GM21717 (cell line): ENCODE results near the gene FAM32A.

Source experiments
- ATAC-seq: cut with Tn5 transposase; IDR thresholded peaks from one replicate; pipeline ENCODE4 v1.9.1; 2021; ENCODE audit warnings: mild to moderate bottlenecking, moderate library complexity; ENCODE audit not compliant: unreplicated experiment

FAM32A gene

DNA sequence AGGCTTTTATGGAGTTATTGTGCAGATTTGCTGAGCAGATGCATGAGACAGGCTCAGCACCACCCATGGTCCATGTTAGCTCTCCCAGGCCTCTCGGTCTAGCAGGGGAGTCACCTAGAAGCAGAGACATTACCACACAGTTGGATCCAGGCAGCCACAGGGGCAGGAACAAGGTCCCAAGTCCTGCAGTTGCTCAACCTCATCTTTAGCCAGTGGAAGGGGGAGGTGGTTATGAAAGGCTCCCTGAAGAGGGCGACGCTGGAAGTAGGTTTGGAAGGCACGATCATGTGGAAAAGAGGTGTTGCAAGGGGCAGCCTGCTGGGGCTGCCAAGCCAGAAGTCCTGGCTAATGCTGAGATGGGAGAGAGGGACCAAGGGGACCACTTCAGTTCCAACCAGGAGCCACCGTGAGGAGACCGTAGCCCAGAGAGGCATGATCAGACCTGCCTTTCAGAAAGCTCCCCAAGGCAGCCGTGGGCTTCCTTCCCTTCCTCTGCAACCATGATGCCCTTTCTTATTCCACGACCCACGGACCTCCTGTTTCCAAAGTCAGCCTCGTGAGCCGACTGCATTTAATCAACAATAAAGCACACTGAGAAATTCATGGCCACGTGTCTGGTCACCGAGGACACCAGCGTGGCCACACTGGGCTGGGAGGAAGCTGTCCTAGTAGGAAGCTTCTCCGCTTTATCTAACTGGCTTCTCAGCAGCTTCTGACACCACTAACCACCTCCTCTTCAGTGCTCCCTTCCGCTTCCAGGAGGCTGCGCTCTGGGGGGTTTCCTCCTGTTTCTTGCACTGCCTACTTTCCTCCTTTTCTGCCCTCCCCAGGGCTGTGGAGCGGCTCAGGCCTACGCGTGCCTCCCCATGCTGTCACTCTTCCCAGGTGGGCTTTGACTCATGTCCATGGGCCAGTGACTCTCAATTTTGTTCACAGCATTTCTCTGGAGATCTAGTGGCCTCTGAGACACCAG, 15.1 kb downstream of the FAM32A start:
- no peak for ATAC-seq

DNA sequence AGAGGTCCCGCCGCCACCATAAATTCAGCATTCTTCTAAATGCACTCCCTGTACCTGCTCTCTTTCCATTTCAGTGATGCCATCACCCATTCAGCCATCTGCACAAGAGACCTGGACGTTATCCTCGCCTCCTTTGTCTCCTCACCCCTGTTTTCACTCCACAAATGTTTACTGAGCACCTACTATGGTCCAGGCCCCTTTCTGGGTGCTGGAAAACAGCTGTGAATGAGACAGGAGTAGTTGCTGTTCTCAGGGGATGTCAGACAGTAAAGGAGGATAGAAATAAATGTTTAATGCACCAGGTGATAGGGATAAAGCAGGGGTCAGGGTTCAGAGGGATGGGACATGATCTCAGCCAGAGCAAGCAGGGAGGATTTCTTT, 15.8 kb downstream of the FAM32A start:
- no peak for ATAC-seq

DNA sequence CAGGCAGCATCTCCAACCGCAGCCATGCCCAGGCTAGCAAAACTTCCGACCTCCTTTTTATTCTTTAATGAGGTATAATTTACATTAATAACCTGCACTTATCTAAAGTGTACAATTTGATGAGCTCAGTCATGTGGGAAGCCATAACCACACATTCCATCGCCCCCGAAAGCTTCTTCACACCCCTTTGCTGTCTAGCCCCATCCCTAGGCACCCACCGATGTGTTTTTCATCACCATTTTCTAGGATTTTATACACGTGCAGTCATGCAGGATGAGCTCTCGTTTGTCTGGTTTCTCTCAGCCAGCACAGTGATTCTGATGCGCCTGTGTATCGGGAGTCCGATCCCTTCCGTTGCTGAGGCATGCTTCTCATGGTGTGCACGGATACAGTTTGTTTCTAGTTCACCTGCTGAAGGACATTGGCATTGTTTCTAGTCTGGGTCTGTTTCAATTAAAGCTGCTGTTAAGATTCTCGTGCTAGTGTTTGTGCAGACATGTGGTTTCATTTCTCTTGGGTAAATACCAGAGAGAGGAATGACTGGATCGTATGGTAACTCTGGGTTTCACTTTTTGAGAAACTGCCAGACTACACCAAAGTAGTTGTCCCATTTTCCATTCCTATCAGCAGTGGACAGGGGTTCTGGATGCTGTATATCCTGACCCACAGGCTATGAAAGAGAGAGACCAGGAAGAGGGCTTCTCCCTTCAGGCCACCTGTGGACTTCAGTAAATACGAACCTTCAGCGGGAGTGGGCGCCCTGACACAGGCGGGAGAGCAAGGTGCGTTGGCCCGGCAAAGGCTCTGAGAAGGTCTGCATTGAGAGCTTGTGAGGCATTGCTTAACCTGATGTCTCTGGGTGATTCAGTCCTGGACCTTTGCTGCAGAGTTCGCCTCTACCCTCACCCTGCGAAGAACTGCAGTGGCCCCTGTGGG, 17.4 kb downstream of the FAM32A start:
- no peak for ATAC-seq

DNA sequence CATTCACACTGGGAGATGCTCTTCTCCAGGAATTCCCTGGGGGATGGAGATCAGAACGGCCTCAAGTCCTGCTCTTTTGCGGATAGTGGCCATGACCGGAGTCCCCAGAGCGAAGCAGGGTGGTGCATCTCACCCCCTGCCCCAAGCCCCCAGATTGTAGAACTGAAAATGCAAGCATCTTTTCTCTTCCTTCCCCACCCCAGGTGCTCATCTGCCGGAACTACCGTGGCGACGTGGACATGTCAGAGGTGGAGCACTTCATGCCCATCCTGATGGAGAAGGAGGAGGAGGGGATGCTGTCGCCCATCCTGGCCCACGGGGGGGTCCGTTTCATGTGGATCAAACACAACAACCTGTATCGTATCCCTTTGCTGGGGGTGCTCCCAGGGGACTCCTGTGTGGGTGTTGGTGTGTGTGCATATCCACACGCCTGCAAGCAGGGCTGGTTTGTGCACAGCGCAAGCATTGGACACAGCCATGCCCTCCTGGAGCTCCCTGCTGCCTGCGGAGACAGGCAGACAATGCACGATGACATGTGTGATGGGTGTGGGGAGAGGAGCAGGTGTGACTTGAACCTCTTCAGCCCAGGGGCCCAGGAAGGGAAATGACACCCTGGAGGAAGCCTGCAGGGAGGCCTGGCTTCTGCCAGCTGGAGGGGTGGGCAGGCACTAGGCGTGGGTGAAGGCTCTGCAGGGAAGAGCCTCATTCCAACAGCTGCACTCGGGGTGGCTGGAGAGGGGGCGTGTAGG, 18.2 kb downstream of the FAM32A start:
- ATAC-seq = no peak

DNA sequence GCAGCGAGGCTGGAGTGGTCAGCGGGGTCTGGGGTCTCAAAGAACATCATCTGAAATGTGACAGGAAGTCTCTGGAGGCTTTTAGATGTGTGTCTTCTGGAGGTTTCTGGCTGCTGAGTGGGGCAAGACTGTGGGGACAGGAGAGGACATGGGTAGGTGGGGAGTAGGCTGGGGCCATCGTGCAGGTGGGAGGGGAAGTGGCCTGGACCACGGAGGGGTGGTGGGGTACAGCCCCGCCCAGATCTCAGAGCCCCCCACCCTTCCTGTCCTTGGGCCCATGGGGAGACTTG, 18.7 kb downstream of the FAM32A start:
- ATAC-seq = no peak

DNA sequence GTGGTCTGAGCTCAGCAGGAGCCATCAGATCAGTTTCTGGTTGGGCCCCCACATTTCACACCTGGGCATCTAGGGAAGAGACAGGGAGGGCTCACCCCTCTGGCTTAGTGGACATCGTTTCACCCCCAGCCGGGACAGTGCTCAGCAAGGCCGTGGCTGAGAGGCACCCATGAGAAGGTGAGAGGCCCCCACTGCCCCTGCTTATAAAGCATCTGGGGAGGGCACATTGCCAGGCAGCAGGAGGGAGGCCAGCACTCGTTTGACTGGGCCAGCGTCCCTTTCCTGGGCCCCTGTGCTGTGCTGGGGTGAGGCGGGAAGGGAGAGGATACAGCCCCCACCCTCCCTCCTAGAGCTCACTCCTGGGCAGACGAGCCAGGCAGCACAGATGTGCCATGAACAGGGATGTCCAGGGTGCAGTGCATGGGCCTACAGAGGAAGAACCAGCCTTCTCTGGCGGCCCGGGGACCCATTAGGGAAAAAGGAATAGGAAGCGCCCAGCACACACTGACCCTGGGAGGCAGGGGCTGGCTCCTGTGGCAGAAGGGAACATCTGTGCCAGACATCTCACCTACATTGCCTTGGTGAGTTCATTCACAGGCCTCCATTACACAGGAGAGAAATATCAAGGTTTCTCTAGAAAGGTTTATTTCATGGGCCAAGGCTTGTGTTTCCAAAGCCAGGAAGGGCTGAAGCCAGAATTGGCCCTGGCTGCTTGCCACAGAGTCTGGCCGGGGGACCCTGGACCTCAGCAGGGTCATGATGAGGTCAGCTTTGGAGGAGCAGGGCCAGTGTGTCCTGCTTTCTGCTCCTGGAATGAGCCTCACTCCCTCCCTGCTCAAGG, 20.2 kb downstream of the FAM32A start:
- no peak for ATAC-seq

DNA sequence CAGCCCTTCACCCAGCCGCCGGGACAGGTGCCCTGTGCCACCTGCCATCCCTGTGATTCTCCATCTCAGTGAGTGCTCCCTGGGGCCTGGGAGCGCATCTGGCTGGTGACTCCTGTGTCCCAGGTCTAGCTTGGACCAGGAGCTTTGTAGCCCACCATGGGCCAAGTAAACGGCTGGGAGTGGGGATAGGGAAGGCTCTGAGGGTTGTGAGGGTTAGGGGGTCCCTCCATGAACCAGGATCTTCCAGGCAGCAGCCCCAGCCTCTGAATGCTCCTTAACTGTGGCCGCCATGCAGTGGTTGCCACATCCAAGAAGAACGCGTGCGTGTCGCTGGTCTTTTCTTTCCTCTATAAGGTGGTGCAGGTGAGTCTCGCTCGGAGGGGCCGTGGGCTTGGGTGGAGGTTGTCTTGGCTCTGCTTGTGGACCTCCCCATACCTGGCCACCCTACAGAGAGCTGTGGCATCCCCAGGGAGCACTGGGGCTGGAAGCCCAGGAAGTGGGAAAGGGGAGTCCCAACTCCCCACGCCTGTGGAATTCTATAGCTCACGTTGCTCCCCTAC, 20.9 kb downstream of the FAM32A start:
- no peak for ATAC-seq

DNA sequence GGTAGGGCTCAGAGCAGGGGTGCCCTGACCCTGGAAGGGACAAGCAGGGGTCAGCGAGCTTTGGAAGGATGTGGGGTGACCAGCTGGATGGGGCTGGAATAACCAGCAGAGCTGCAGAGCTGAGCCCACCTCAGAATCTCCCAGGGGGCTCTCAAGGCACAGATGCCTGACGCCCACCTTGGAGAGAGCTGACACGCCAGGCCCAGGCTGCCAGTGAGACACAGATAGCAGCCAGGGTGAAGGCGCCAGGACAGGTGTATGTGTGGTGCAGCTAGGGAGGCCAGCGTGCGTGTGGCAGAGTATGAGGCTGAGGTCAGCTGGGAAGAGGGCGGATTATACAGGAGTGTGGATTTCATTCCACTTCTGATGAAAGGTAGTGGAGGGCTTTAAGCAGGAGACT, 21.4 kb downstream of the FAM32A start:
- no peak for ATAC-seq

DNA sequence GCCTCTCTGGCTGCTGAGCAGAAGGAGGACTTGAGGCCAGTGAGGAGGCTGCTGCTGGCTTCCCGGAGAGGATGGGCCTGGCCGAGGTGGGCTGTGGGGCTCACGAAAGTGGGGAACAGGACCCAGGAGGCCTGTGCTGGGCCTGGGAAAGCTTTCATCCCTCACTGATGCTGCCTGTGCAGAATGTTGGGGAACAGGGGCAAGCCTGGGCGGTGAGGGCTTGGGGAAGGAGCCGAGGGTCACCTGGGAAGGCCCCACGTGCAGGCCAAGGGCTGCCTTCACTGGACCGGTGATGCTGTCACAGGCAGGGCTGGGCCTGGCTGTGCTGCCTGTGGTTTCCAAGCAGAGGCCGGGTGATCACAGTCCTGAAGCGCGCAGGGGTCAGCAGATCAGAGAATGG, 21.9 kb downstream of the FAM32A start:
- ATAC-seq = no peak

DNA sequence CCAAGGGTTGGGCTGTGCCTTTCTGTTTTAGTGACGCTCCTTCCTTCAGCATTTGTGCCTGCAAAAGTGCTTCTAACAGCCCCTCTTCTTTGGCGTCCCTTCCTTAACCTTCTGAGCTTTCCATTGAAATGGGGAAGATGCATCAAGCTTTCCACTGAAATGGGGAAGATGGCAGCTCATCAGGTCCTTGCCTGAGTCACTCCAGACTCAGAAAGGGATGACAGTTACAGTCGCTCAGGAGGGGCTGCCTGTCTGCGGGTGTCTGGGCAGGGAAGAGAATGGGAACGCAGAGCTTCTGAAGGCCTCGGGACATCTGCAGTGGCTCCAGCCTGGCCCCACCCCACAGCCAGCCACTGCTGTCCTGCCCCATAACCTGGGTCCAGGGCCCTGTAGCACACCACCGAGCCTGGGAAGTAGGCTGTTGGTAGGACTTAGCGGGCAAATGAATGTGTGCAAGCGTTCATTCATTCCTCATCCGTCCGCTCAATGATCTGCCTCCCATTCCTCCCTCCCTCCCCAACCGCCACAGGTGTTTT, 22.3 kb downstream of the FAM32A start:
- ATAC-seq = no peak

DNA sequence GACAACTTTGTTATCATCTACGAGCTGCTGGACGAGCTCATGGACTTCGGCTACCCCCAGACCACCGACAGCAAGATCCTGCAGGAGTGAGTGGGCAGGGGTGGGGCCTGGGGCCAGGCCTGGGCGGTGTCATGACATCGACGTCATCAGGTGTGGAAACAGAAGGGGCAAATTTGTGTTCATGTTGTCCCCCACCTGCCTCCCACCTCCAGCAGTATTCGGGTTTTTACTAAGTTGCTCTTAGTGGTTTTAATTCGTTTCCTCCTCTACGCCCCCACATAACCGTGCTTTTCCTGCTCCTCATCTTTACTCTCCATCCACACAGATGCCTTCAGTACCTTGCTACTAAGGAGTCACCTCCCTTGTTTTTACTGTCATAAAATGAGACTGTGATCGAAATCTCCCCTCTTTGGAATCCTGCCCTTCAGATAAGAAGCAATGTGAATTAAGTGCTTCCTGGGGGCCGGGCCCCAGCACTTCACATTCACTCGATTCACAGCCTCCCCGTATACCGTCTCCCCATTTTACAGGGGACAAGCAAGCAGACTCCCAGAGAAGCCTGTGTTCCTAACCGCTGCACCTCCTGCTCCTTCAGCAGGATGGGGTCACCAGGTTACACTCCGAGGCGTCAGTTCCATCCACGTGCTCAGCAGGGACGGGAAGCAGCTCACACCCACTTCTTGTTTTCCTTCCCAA, 23.0 kb downstream of the FAM32A start:
- ATAC-seq = no peak

DNA sequence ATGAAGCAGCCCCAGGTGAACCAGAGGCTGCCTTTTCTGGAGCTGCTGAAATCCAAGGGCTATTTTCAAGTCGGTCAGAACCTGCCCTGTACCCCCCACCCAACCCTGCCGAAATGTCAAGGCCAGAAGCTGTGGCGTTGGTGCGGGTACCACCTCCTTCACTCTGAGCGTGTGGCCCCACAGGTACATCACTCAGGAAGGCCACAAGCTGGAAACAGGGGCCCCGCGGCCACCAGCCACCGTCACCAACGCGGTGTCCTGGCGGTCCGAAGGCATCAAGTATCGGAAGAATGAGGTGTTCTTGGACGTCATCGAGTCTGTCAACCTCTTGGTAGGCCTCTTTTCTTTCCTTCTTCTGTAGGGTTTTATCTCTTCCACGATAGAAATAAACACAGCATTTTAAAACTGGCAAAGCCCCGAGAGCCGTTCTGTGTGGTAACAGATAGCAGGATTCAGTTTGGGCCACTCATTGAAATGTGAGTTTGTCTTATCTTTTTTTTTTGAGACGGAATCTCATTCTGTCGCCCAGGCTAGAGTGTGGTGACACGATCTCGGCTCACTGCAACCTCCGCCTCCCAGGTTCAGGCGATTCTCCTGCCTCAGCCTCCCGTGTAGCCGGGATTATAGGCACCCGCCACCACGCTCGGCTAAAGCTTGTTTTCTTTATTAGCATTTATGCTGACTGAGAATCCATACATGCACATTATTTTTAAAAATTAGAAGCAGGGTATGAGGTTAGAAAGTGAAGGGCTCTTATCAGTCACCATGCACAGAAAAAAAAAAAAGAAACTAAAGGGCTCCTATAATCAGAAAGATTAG, 23.8 kb downstream of the FAM32A start:
- no peak for ATAC-seq

DNA sequence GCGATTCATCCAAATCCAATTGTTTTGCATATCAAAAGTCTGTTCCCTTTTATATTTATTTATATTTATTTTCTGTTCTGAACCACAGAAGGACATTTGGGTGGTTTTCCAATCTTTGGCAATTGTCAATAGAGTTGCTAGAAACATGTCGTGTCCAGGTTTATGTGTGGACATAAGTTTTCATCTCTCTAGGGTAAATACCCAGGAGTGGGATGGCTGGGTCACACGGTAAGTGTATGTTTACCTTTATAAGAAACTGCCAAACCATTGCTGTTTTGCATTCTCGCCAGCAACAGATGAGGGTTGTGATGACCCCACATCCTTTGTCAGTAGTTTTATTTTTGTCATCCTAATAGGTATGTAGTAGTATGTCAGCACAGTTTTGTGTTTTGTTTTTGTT, 25.0 kb downstream of the FAM32A start:
- ATAC-seq = no peak

DNA sequence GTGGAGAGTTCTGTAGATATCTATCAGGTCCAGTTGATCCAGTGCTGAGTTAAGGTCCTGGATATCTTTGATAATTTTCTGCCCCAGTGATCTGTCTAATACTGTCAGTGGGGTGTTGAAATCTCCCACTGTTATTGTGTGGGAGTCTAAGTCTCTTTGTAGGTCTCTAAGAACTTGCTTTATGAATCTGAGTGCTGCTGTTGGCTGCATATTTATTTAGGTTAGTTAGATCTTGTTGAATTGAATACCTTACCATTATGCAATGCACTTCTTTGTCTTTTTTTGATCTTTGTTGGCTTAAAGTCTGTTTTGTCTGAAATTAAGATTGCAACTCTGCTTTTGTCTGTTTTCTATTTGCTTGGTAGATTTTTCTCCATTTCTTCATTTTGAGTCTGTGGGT, 27.9 kb downstream of the FAM32A start:
- ATAC-seq = no peak

DNA sequence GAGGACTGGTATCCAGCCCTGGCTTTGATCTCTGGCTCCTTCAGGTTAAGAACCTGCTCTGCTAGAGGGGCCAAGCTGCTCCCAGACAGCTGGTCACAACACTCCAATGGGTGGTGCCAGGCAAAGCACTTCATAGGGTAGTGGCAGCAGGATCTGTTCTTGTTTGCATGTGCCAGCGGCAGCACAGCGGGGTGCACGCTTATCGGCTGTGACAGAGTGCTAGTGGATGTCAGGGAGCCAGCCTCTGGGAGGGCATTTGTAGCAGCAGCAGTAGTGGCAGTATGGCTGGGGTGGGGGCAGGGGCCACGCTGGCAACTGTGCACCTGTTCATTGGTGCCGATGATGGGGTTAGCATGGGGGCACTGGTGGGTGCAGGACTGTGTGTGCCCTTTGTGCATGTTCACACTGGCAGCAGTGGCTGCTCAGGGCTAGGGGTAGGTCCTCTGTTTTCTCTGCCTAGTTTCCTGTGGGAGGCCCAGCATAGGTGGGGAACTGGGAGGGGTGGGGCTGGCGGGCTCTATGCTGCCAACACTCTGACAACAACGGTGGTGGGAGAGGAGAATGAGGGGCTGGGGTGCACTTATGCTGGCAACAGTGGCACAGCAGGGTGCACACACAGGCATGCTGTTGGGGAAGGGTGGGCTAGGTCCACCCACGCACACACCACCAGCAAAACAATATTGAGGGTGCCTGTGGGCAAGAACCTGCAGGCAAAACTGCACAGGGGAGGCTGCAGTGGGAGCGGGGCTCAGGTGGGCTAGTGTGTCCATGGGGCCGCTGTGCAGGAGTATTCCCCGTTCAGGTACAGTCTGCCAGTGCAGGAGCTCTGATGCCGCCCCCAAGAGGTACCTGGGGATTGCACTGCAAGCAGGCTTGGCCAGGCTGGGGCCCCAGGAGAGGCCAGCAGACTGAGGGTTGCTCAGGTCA, 31.8 kb downstream of the FAM32A start:
- ATAC-seq = no peak

DNA sequence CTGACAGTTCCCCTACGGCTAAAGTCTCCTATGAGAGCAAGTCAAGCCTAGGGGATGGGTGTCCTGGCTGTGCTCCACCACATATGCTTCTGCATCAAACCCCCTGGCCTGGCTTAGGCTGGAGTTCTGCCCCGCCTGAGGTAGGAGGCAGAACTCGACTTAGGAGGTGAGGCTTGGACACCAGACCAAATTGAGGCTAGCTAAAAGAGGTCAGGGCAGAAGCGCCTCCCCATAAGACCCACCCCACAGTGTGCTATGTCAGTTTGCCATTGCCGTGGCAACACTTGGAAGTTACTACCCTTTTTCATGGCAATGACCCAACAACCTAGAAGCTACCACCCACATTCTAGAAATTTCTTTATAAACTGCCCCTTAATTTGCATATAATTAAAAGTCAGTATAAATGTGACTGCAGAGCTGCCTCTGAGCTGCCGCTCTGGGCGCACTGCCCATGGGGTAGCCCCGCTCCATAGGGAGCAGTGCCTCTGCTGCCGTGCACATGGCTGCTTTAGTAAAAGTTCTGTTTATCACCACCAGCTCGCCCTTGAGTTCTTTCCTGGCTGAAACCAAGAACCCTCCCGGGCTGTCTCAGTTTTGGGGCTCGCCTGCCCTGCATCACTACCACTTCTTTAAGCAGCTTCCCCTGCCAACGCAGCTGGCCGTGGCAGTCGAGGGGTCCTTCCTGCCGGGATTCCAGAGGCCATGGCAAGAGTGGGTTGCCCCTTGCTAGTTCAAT, 32.7 kb downstream of the FAM32A start:
- ATAC-seq = no peak

DNA sequence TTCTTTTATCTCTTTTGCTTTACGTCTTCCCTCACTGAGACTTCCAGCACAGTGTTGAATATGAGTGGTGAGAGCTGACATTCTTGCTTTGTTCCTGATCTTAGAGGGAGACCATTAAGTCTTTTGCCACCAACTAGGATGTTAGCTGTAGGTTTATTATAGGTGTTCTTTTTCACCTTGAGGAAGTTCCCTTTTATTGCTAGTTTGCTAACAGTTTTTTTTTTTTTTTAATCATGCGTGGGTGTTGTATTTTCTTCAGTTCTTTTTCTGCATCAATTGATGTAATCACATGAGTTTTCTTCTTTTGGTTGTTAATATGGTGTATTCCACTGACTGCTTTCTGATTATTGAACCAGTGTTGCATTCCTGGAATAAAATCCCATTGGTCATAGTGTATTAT, 33.6 kb downstream of the FAM32A start:
- no peak for ATAC-seq
